Measurements from ENCODE around the gene ANKLE1.

The ANKLE1 gene

DNA sequence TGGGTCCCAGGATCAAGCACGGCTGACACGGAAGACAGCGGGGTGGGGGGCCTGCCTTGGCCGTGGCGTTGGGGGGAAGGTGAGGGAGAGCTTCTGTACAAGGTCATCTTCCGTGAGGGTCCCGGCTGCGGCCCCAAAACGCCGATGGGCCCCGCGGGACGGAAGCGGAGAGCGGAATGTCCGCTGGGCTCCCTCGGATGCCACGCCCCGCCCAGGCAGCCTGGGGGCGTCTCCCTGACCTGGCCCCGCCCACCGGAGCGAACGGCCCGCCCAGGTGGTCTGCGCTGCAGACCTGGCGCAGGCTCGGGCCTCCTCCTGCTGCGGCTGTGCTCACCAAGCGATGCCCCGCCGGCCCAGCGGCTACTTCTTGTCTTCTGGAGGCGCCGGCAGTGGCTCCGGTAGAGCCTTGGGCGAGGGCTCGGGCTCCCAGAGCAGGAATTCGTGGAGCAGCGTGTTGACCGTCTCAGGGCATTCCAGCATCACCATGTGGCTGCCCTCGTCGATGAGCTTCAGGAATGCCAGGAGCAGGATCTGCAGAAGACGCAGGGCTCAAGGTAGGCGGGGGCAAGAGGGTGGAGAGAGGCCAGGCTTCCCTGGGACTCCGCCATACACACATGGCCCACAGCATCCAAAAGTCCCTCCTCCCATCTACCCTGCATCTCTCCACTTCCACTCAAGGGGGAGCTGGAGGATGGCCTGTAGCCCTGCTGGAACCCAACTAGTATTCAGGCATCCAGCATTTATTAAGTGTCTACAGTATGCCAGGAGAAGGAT, 10.8 kb downstream of the ANKLE1 start:
- TF ChIP-seq, protein P1, sequence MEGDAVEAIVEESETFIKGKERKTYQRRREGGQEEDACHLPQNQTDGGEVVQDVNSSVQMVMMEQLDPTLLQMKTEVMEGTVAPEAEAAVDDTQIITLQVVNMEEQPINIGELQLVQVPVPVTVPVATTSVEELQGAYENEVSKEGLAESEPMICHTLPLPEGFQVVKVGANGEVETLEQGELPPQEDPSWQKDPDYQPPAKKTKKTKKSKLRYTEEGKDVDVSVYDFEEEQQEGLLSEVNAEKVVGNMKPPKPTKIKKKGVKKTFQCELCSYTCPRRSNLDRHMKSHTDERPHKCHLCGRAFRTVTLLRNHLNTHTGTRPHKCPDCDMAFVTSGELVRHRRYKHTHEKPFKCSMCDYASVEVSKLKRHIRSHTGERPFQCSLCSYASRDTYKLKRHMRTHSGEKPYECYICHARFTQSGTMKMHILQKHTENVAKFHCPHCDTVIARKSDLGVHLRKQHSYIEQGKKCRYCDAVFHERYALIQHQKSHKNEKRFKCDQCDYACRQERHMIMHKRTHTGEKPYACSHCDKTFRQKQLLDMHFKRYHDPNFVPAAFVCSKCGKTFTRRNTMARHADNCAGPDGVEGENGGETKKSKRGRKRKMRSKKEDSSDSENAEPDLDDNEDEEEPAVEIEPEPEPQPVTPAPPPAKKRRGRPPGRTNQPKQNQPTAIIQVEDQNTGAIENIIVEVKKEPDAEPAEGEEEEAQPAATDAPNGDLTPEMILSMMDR (IDR thresholded peaks at IDR 0.05; ENCODE audit: insufficient read depth, low read length): peak; percentile 79
- TF ChIP-seq POLR2AphosphoS5 (IDR thresholded peaks at IDR 0.05; ENCODE audit: low read depth) (peak; percentile 48; the same call in 1 of the 2 replicates), SPI1 (IDR thresholded peaks at IDR 0.05; ENCODE audit: borderline replicate concordance, low read depth) (no peak), GABPA (IDR thresholded peaks at IDR 0.05; ENCODE audit: low read depth) (no peak)
- TF ChIP-seq, protein P2, sequence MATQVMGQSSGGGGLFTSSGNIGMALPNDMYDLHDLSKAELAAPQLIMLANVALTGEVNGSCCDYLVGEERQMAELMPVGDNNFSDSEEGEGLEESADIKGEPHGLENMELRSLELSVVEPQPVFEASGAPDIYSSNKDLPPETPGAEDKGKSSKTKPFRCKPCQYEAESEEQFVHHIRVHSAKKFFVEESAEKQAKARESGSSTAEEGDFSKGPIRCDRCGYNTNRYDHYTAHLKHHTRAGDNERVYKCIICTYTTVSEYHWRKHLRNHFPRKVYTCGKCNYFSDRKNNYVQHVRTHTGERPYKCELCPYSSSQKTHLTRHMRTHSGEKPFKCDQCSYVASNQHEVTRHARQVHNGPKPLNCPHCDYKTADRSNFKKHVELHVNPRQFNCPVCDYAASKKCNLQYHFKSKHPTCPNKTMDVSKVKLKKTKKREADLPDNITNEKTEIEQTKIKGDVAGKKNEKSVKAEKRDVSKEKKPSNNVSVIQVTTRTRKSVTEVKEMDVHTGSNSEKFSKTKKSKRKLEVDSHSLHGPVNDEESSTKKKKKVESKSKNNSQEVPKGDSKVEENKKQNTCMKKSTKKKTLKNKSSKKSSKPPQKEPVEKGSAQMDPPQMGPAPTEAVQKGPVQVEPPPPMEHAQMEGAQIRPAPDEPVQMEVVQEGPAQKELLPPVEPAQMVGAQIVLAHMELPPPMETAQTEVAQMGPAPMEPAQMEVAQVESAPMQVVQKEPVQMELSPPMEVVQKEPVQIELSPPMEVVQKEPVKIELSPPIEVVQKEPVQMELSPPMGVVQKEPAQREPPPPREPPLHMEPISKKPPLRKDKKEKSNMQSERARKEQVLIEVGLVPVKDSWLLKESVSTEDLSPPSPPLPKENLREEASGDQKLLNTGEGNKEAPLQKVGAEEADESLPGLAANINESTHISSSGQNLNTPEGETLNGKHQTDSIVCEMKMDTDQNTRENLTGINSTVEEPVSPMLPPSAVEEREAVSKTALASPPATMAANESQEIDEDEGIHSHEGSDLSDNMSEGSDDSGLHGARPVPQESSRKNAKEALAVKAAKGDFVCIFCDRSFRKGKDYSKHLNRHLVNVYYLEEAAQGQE (IDR thresholded peaks at IDR 0.05; ENCODE audit: insufficient replicate concordance, low read depth): no peak
- peak; percentile 72 to 87 for DNase-seq (ENCODE audit: low read depth in 1 of 2, low spot score in 1 of 2)
- Histone ChIP-seq H3K27ac (replicated peaks) (peak overlapping the region; percentile 62), H3K27me3 (ENCODE audit: insufficient read depth, poor library complexity, severe bottlenecking) (no peaks in the 10 kb centered on the region), H3K4me3 (replicated peaks; ENCODE audit: insufficient read depth, low read length) (peak overlapping the region; percentile 87)

GRCh38 chr19:17293605-17294004, 11.9 kb downstream of the ANKLE1 start:
- Histone ChIP-seq H3K27ac (replicated peaks) (no peak overlapping the region), H3K4me3 (replicated peaks; ENCODE audit: insufficient read depth, low read length) (no peak overlapping the region)

GRCh38 chr19:17294051-17294891, 12.6 kb downstream of the ANKLE1 start:
- Histone ChIP-seq H3K27ac (replicated peaks) (no peak overlapping the region), H3K4me3 (replicated peaks; ENCODE audit: insufficient read depth, low read length) (no peak overlapping the region)
- no peak for DNase-seq (ENCODE audit: low read depth in 1 of 2, low spot score in 1 of 2)

More at GRCh38 chr19:17293605-17294004, 11.9 kb downstream of the ANKLE1 start:
- no peak for DNase-seq (ENCODE audit: low read depth in 1 of 2, low spot score in 1 of 2)
- TF ChIP-seq, protein P1 (IDR thresholded peaks at IDR 0.05; ENCODE audit: insufficient read depth, low read length): no peak
- TF ChIP-seq GABPA (IDR thresholded peaks at IDR 0.05; ENCODE audit: low read depth) (no peak), POLR2AphosphoS5 (IDR thresholded peaks at IDR 0.05; ENCODE audit: low read depth) (no peak), SPI1 (IDR thresholded peaks at IDR 0.05; ENCODE audit: borderline replicate concordance, low read depth) (no peak)
- TF ChIP-seq, protein P2 (IDR thresholded peaks at IDR 0.05; ENCODE audit: insufficient replicate concordance, low read depth): no peak
- no peaks in the 10 kb centered on the region for H3K27me3 ChIP-seq (ENCODE audit: insufficient read depth, poor library complexity, severe bottlenecking)

More at GRCh38 chr19:17294051-17294891, 12.6 kb downstream of the ANKLE1 start:
- H3K27me3 ChIP-seq (ENCODE audit: insufficient read depth, poor library complexity, severe bottlenecking): no peaks in the 10 kb centered on the region
- TF ChIP-seq, protein P2 (IDR thresholded peaks at IDR 0.05; ENCODE audit: insufficient replicate concordance, low read depth): no peak
- TF ChIP-seq, protein P1 (IDR thresholded peaks at IDR 0.05; ENCODE audit: insufficient read depth, low read length): no peak
- no peak for TF ChIP-seq GABPA (IDR thresholded peaks at IDR 0.05; ENCODE audit: low read depth)
- no peak for TF ChIP-seq SPI1 (IDR thresholded peaks at IDR 0.05; ENCODE audit: borderline replicate concordance, low read depth)
- TF ChIP-seq POLR2AphosphoS5 (IDR thresholded peaks at IDR 0.05; ENCODE audit: low read depth): no peak
